ENCODE results near the gene ATXN1. TPM values are rescaled to one million over a fixed set of nuclear protein-coding genes. Genes with fewer than 3 reads are reported as not detected.

The ATXN1 gene
- total and polyA plus RNA-seq, 2 of the 8 experiments (the other 6 are each of a cell fraction or from before 2014, with no cell fraction given), result 1.6 to 4.0 TPM

DNA sequence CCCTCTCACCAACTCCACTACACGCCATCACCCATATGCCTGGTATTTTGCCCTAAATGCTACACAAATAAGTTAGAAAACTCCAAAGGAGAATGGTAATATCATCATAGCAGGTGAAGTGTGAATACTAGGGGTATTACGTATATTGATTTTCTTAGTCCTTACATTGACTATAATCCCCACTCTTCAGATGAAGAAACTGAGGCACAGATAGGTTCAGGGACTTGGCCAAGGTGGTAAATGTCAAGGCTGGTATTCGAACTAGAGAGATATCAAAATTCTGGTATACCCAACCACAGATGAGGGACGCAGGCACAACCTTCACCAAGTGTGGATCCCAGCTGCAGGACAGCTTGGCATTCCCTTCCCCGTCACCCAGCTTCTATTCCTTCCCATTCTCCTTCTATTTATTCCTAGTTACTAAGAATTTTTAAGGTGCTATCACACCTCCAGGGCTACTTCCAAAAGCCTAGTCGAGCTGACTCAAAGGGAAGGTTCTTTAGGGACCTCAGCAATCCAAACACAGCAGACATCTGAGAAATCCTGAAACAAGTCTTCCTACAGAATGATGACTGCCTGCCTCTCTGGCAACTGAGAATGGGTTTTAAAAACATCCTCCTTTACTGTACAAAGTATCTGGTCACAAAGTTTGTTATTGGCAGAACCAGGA is 32.6 kb downstream of the ATXN1 start:
- no peaks in the 10 kb centered on the region for H3K27me3 ChIP-seq (replicated peaks in 1 of 4; ENCODE audit: control insufficient read depth in 3 of 4, extremely low read depth in 1 of 4, insufficient read depth in 3 of 4, low read length in 3 of 4)
- no peaks in the 10 kb centered on the region for H4K20me1 ChIP-seq (replicated peaks in 1 of 2; ENCODE audit: control insufficient read depth in 1 of 2, insufficient read depth in 2 of 2, low read length in 2 of 2)
- no peak overlapping the region for H3K27ac ChIP-seq (ENCODE audit: low read depth, low read length)
- no peaks in the 10 kb centered on the region for H3K9me3 ChIP-seq (ENCODE audit: insufficient read depth in 2 of 2, low read depth in 1 of 2, low read length in 1 of 2)
- H2AK5ac ChIP-seq (ENCODE audit: low read depth, low read length), result no peak overlapping the region
- H2BK15ac ChIP-seq (ENCODE audit: low read length), result no peak overlapping the region
- H4K91ac ChIP-seq (replicated peaks; ENCODE audit: insufficient read length, low read length), result no peak overlapping the region
- DNase-seq (ENCODE audit: low read depth in 1 of 2, low spot score in 2 of 2) (no peak), FAIRE-seq (no peak)
- peaks cover 0 to 4% (median 0%) of the 10 kb centered on the region in 4 experiments; a peak in 2 of 7 replicates for H3K4me1 ChIP-seq (replicated peaks in 1 of 4; ENCODE audit: control insufficient read depth in 3 of 4, insufficient read depth in 4 of 4, low read length in 3 of 4)
- no peak overlapping the region for H3K14ac ChIP-seq (ENCODE audit: insufficient read length)
- H2BK12ac ChIP-seq (ENCODE audit: low read depth, low read length), result no peak overlapping the region
- no peak overlapping the region for H3K23ac ChIP-seq (ENCODE audit: insufficient read length)
- H3K9ac ChIP-seq (replicated peaks in 1 of 4; ENCODE audit: extremely low read depth in 1 of 4, low read depth in 3 of 4, low read length in 3 of 4), result no peak overlapping the region
- no peaks in the 10 kb centered on the region for H3K23me2 ChIP-seq (ENCODE audit: low read depth, low read length)
- H3K79me2 ChIP-seq (ENCODE audit: control insufficient read depth in 1 of 2, insufficient read depth in 2 of 2, low read length in 2 of 2), result no peaks in the 10 kb centered on the region
- no peak overlapping the region for H3K18ac ChIP-seq (ENCODE audit: extremely low read depth, low read length)
- WGBS, 2 experiments (ENCODE audit: extremely low coverage in 1 of 2, insufficient coverage in 1 of 2, insufficient read length in 1 of 2, insufficient replicate concordance in 2 of 2, low coverage in 1 of 2, low lambda C conversion rate in 2 of 2, missing lambda C conversion rate in 1 of 2), result 86% methylated on average over 6 of the region's 6 CpGs; no CpG with 5 or more reads in 1 of the 2 experiments
- no peak overlapping the region for H3K4ac ChIP-seq (replicated peaks; ENCODE audit: insufficient read length, low read depth, low read length)
- no peak overlapping the region for H3K4me2 ChIP-seq (ENCODE audit: insufficient read depth in 1 of 2, low read depth in 2 of 2, low read length in 2 of 2)
- H3K36me3 ChIP-seq (ENCODE audit: control insufficient read depth in 2 of 4, insufficient read depth in 4 of 4, low read length in 3 of 4), result no peaks in the 10 kb centered on the region
- no peak overlapping the region for H2BK120ac ChIP-seq (replicated peaks; ENCODE audit: low read depth, low read length)
- no peak overlapping the region for H4K8ac ChIP-seq (ENCODE audit: extremely low read depth, insufficient read depth, low read length)
- H4K5ac ChIP-seq (ENCODE audit: insufficient read length, low read depth, low read length), result no peak overlapping the region
- H3K56ac ChIP-seq (replicated peaks; ENCODE audit: insufficient read length, low read depth, low read length), result no peak overlapping the region
- H2BK20ac ChIP-seq (ENCODE audit: low read length), result no peak overlapping the region
- ChIA-PET CTCF (ENCODE audit: partially characterized antibody) (interaction anchor here (1.0 to 1.5 kb wide), 3 partner anchors 11 to 214 kb away, joined by 3 to 6 read pairs (median 4); no protein-coding TSS in a partner anchor), POLR2A (ENCODE audit: partially characterized antibody) (interaction anchor here (1.2 kb wide), 1 partner anchor 14 kb away, joined by 3 read pairs; no protein-coding TSS in a partner anchor)
- no peak overlapping the region for H2BK5ac ChIP-seq (ENCODE audit: low read depth, low read length)
- H3K79me1 ChIP-seq (ENCODE audit: low read depth, low read length), result no peaks in the 10 kb centered on the region
- H3K4me3 ChIP-seq (ENCODE audit: extremely low read depth in 1 of 4, insufficient read depth in 2 of 4, low read depth in 3 of 4, low read length in 4 of 4), result no peak overlapping the region
- H2AFZ ChIP-seq (ENCODE audit: low read length), result no peak overlapping the region
- no peak for TF ChIP-seq PHF8 (conservative IDR thresholded peaks at IDR 0.05; ENCODE audit: low read depth, low read length)
- TF ChIP-seq RXRA (IDR thresholded peaks at IDR 0.05; ENCODE audit: insufficient read depth, low read depth, low read length), result no peak
- no peak for TF ChIP-seq TEAD4 (IDR thresholded peaks at IDR 0.05; ENCODE audit: low read depth, low read length)
- TF ChIP-seq EGR1 (IDR thresholded peaks at IDR 0.05; ENCODE audit: borderline replicate concordance, low read depth, low read length), result no peak
- TF ChIP-seq, protein P1, sequence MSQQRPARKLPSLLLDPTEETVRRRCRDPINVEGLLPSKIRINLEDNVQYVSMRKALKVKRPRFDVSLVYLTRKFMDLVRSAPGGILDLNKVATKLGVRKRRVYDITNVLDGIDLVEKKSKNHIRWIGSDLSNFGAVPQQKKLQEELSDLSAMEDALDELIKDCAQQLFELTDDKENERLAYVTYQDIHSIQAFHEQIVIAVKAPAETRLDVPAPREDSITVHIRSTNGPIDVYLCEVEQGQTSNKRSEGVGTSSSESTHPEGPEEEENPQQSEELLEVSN (IDR thresholded peaks at IDR 0.05), result no peak
- TF ChIP-seq KDM5A (IDR thresholded peaks at IDR 0.05; ENCODE audit: low read length), result no peak
- TF ChIP-seq GABPA (IDR thresholded peaks at IDR 0.05; ENCODE audit: borderline replicate concordance, insufficient read depth, low read length), result no peak
- no peak for TF ChIP-seq KDM1A (IDR thresholded peaks at IDR 0.05; ENCODE audit: borderline replicate concordance, low read length)
- no peak for TF ChIP-seq EZH2 (IDR thresholded peaks at IDR 0.05; ENCODE audit: low read depth, low read length, severe bottlenecking)
- TF ChIP-seq SP1 (IDR thresholded peaks at IDR 0.05; ENCODE audit: low read depth, low read length), result no peak
